ENCODE measurements around the gene OXTR.

Gene OXTR

DNA sequence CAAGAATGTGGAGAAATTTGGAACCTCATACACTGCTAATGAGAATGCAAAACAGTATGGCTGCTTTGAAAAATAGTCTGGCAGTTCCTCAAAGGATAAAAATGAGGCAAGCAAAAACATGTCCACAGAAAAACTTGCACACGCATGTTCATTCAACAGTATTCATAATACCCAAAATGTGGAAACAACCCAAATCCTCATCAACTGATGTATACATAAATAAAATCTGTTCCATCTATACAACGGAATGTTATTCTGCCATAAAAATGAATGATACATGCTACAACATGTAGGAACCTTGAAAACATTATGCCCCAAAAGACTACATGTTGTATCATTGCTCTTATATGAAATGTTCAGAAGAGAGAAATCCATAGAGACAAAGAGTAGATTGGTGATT is 36.4 kb upstream of the OXTR start:
- no peak overlapping the region for H2AFZ ChIP-seq
- no peaks in the 10 kb centered on the region for H3K79me2 ChIP-seq
- H3K4me2 ChIP-seq (ENCODE audit: low read length) = no peak overlapping the region
- no peaks in the 10 kb centered on the region for H3K9me3 ChIP-seq (ENCODE audit: control insufficient read depth, low read length)
- H3K4me3 ChIP-seq (ENCODE audit: low read depth, low read length) = no peak overlapping the region
- H3K4me1 ChIP-seq = no peaks in the 10 kb centered on the region
- no peak overlapping the region for H3K9ac ChIP-seq
- TF ChIP-seq, protein P1, sequence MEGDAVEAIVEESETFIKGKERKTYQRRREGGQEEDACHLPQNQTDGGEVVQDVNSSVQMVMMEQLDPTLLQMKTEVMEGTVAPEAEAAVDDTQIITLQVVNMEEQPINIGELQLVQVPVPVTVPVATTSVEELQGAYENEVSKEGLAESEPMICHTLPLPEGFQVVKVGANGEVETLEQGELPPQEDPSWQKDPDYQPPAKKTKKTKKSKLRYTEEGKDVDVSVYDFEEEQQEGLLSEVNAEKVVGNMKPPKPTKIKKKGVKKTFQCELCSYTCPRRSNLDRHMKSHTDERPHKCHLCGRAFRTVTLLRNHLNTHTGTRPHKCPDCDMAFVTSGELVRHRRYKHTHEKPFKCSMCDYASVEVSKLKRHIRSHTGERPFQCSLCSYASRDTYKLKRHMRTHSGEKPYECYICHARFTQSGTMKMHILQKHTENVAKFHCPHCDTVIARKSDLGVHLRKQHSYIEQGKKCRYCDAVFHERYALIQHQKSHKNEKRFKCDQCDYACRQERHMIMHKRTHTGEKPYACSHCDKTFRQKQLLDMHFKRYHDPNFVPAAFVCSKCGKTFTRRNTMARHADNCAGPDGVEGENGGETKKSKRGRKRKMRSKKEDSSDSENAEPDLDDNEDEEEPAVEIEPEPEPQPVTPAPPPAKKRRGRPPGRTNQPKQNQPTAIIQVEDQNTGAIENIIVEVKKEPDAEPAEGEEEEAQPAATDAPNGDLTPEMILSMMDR (IDR thresholded peaks at IDR 0.05) = no peak
- no peaks in the 10 kb centered on the region for H3K36me3 ChIP-seq (ENCODE audit: control insufficient read depth, insufficient read depth, low read length)
- no peaks in the 10 kb centered on the region for H3K27me3 ChIP-seq (ENCODE audit: control insufficient read depth, insufficient read depth, low read length)
- H3K27ac ChIP-seq = no peak overlapping the region

DNA sequence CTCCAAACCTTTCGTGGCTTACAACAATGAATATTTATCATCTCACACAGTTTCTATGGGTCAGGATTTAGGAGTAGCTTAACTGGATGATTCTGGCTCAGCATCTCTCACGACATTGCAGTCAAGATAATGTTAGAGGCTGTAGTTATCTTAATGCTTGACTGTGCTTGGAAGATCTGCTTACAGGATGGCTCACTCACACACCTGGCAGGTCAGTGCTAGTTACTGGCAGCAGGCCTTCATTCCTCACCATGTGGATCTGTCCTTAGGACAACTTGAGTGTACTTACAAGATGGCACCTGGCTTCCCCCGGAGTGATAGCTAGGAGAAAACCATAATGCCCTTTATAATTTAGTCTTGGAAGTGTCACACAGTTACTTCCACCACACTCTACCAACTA is 32.8 kb upstream of the OXTR start:
- Histone ChIP-seq H3K36me3 (ENCODE audit: control insufficient read depth, insufficient read depth, low read length) (no peaks in the 10 kb centered on the region), H3K27me3 (ENCODE audit: control insufficient read depth, insufficient read depth, low read length) (no peaks in the 10 kb centered on the region), H3K4me1 (no peaks in the 10 kb centered on the region), H3K9ac (no peak overlapping the region), H3K9me3 (ENCODE audit: control insufficient read depth, low read length) (no peaks in the 10 kb centered on the region), H2AFZ (no peak overlapping the region), H3K79me2 (no peaks in the 10 kb centered on the region), H3K4me3 (ENCODE audit: low read depth, low read length) (no peak overlapping the region), H3K4me2 (ENCODE audit: low read length) (no peak overlapping the region), H3K27ac (no peak overlapping the region)
- TF ChIP-seq, protein P1 (IDR thresholded peaks at IDR 0.05) = no peak

DNA sequence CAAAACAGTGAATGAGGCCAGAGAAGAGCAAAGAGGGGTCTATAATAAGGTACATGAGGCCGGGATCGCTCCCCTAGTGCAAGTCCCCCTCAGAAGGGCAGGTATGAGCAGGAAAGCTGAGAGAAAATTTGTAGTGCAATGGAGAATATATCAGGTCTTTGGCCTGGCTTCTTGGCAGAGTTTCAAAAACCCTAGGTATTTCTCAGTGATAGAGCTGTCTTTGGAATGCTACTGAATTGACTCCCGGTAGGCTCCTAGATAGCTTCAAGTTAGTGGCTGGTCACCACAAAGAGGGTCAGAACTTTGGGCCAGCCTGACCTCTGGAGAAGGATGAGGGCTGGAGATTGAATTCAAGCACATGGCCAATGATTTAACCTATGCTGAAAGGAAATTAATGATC is 30.6 kb upstream of the OXTR start:
- Histone ChIP-seq H3K79me2 (no peaks in the 10 kb centered on the region), H3K27ac (no peak overlapping the region), H3K9me3 (ENCODE audit: control insufficient read depth, low read length) (no peaks in the 10 kb centered on the region), H3K4me1 (no peaks in the 10 kb centered on the region), H3K4me2 (ENCODE audit: low read length) (no peak overlapping the region), H3K36me3 (ENCODE audit: control insufficient read depth, insufficient read depth, low read length) (no peaks in the 10 kb centered on the region), H2AFZ (no peak overlapping the region), H3K27me3 (ENCODE audit: control insufficient read depth, insufficient read depth, low read length) (no peaks in the 10 kb centered on the region), H3K4me3 (ENCODE audit: low read depth, low read length) (no peak overlapping the region), H3K9ac (no peak overlapping the region)
- TF ChIP-seq, protein P1 (IDR thresholded peaks at IDR 0.05) = no peak

DNA sequence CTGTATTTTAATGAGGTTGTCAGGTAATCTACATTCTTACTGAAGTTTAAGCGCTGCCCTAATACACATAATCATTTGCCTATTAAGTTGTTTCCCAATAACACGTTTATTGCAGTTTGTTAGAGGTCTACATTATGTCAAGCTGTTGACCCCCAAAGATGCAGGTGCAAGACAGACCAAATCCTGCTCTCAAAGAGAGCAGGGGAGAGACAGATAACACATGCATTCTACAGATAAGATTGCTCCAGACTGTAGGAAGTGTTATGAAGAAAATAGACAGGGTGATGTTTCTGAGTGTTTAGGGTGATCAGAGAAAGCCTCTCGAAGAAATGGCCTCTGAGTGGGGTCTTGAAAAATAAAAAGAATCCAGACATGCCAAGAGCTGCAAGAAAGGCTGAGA is 24.8 kb upstream of the OXTR start:
- Histone ChIP-seq H3K79me2 (no peaks in the 10 kb centered on the region), H3K27ac (no peak overlapping the region), H3K4me2 (ENCODE audit: low read length) (no peak overlapping the region), H2AFZ (no peak overlapping the region), H3K36me3 (ENCODE audit: control insufficient read depth, insufficient read depth, low read length) (no peaks in the 10 kb centered on the region), H3K27me3 (ENCODE audit: control insufficient read depth, insufficient read depth, low read length) (no peaks in the 10 kb centered on the region), H3K4me3 (ENCODE audit: low read depth, low read length) (no peak overlapping the region), H3K4me1 (no peaks in the 10 kb centered on the region), H3K9ac (no peak overlapping the region), H3K9me3 (ENCODE audit: control insufficient read depth, low read length) (no peaks in the 10 kb centered on the region)
- TF ChIP-seq, protein P1 (IDR thresholded peaks at IDR 0.05) = no peak

DNA sequence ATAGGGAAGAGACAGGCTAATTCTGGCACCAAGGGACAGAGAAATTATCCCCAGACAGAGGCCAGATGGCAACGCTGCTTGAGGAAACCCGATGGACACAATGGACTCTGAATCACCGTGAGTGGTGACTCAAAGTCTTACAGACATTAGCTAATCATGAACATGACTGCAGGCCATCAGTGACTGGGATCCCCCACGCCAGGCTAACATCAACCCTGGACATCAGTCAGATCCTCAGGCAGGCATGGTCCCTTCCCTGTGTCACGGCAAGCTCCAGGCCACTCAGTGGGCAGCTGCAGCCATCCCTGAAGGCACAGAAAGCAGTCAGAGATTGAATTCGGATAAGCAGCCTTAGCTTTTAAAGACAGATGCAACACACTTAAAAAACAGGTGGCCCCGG is 23.8 kb upstream of the OXTR start:
- Histone ChIP-seq H3K9me3 (ENCODE audit: control insufficient read depth, low read length) (no peaks in the 10 kb centered on the region), H3K79me2 (no peaks in the 10 kb centered on the region), H3K4me3 (ENCODE audit: low read depth, low read length) (no peak overlapping the region), H3K27me3 (ENCODE audit: control insufficient read depth, insufficient read depth, low read length) (no peaks in the 10 kb centered on the region), H2AFZ (no peak overlapping the region), H3K4me1 (no peaks in the 10 kb centered on the region), H3K4me2 (ENCODE audit: low read length) (no peak overlapping the region), H3K36me3 (ENCODE audit: control insufficient read depth, insufficient read depth, low read length) (no peaks in the 10 kb centered on the region), H3K27ac (no peak overlapping the region), H3K9ac (no peak overlapping the region)
- TF ChIP-seq, protein P1 (IDR thresholded peaks at IDR 0.05) = no peak

Data from parathyroid adenoma (tissue), 2 donors.